GM23338 (cell line): Measurements from ENCODE around the gene PTH1R. TPM values are rescaled to one million over a fixed set of nuclear protein-coding genes. Genes with fewer than 3 reads are reported as not detected.

ENCODE experiments used
- ATAC-seq: fragments of 200-7000 bp; cut with Tn5 transposase; 3 replicates; pipeline ENCODE4 v1.9.1; 2020
- DNase-seq: peaks from one replicate; pipeline ENCODE4 v3.0.0-alpha.2; 2015; ENCODE audit warnings: low spot score
- H2AFZ ChIP-seq: fragments of 200-600 bp; sonication (generic); 2 replicates; pipeline ENCODE4 v1.8.0; 2016; ENCODE audit warnings: antibody characterized with exemption, mild to moderate bottlenecking, moderate library complexity
- H3F3A ChIP-seq: fragments of 200-600 bp; sonication (generic); replicated peaks from 2 replicates; pipeline ENCODE4 v1.8.0; 2017; ENCODE audit warnings: antibody characterized with exemption, mixed run types, low read depth
- H3K27ac ChIP-seq: fragments of 200-600 bp; sonication (generic); 2 replicates; pipeline ENCODE4 v1.6.1; 2016; ENCODE audit warnings: low read depth
- H3K27me3 ChIP-seq: fragments of 200-600 bp; sonication (generic); 2 replicates; pipeline ENCODE4 v1.8.0; 2016; ENCODE audit warnings: mild to moderate bottlenecking, mixed run types, moderate library complexity; ENCODE audit not compliant: insufficient read depth
- H3K36me3 ChIP-seq: fragments of 200-600 bp; sonication (generic); 2 replicates; pipeline ENCODE4 v1.8.0; 2016; ENCODE audit warnings: mild to moderate bottlenecking; ENCODE audit not compliant: insufficient read depth
- H3K4me1 ChIP-seq: fragments of 200-600 bp; sonication (generic); 2 replicates; pipeline ENCODE4 v1.8.0; 2016; ENCODE audit warnings: mild to moderate bottlenecking, moderate library complexity; ENCODE audit not compliant: insufficient read depth
- H3K4me2 ChIP-seq: fragments of 200-600 bp; sonication (generic); 2 replicates; pipeline ENCODE4 v1.7.1; 2017; ENCODE audit warnings: mixed run types
- H3K4me3 ChIP-seq: fragments of 200-600 bp; sonication (generic); 2 replicates; pipeline ENCODE4 v1.6.1; 2016; ENCODE audit warnings: mixed run types
- H3K79me2 ChIP-seq: fragments of 200-600 bp; sonication (generic); replicated peaks from 2 replicates; pipeline ENCODE4 v1.8.0; 2017; ENCODE audit warnings: mild to moderate bottlenecking; ENCODE audit not compliant: insufficient read depth
- H3K9me2 ChIP-seq: fragments of 200-600 bp; sonication (generic); 2 replicates; pipeline ENCODE4 v1.8.0; 2017; ENCODE audit not compliant: insufficient read depth
- H4K20me1 ChIP-seq: fragments of 200-600 bp; sonication (generic); replicated peaks from 2 replicates; pipeline ENCODE4 v1.8.0; 2017; ENCODE audit warnings: mild to moderate bottlenecking; ENCODE audit not compliant: insufficient read depth
- H3K27ac Mint-ChIP-seq: 2 replicates; pipeline ENCODE4 v1.8.0; 2020; ENCODE audit warnings: inconsistent platforms, mild to moderate bottlenecking, moderate library complexity, mixed read lengths
- H3K27me3 Mint-ChIP-seq: 3 replicates; pipeline ENCODE4 v1.8.0; 2022; ENCODE audit warnings: low read depth, mild to moderate bottlenecking, moderate library complexity, mixed read lengths, inconsistent platforms; ENCODE audit not compliant: insufficient read depth, poor library complexity
- H3K36me3 Mint-ChIP-seq: 3 replicates; pipeline ENCODE4 v1.8.0; 2021; ENCODE audit warnings: low read depth, mild to moderate bottlenecking, inconsistent platforms, moderate library complexity, mixed read lengths
- H3K4me1 Mint-ChIP-seq: 3 replicates; pipeline ENCODE4 v1.8.0; 2020; ENCODE audit warnings: mild to moderate bottlenecking, inconsistent platforms, mixed read lengths
- H3K4me3 Mint-ChIP-seq: 3 replicates; pipeline ENCODE4 v1.8.0; 2021; ENCODE audit warnings: moderate library complexity, mild to moderate bottlenecking, inconsistent platforms, mixed read lengths
- H3K9me3 Mint-ChIP-seq: 3 replicates; pipeline ENCODE4 v1.8.0; 2020; ENCODE audit warnings: moderate library complexity, mild to moderate bottlenecking, inconsistent platforms, mixed read lengths
- CREB1 ChIP-seq: fragments of 250-450 bp; sonication (Bioruptor Pico); IDR thresholded peaks from 2 replicates; pipeline ENCODE4 v1.5.0; 2020; ENCODE audit warnings: low read depth, mild to moderate bottlenecking, moderate library complexity
- CTCF ChIP-seq, 2 experiments: fragments of 200-600 bp in 1 of 2; sonication (generic) in 1 of 2; conservative IDR thresholded peaks; 2 replicates each; pipeline versions ENCODE4 v1.5.1 to v1.6.1; 2016 to 2017; ENCODE audit warnings: antibody characterized with exemption in 2 of 2, low read depth in 2 of 2, mild to moderate bottlenecking in 2 of 2, moderate library complexity in 1 of 2
- ETS1 ChIP-seq: IDR thresholded peaks from 2 replicates; pipeline ENCODE4 v1.6.1; 2016; ENCODE audit warnings: antibody characterized with exemption
- EZH2 ChIP-seq: fragments of 200-600 bp; sonication (generic); IDR thresholded peaks from one replicate; pipeline ENCODE4 v1.8.0; 2017; ENCODE audit warnings: antibody characterized with exemption, mild to moderate bottlenecking, low read depth; ENCODE audit not compliant: unreplicated experiment
- EZH2phosphoT487 ChIP-seq: fragments of 200-600 bp; sonication (generic); IDR thresholded peaks from one replicate; pipeline ENCODE4 v1.8.1; 2018; ENCODE audit warnings: antibody characterized with exemption; ENCODE audit not compliant: unreplicated experiment
- JUNB ChIP-seq: IDR thresholded peaks from one replicate; pipeline ENCODE4 v1.6.1; 2016; ENCODE audit warnings: antibody characterized with exemption; ENCODE audit not compliant: unreplicated experiment
- NANOG ChIP-seq: IDR thresholded peaks from 2 replicates; pipeline ENCODE4 v1.6.1; 2016; ENCODE audit warnings: antibody characterized with exemption, borderline replicate concordance
- POLR2AphosphoS5 ChIP-seq: IDR thresholded peaks from 2 replicates; pipeline ENCODE4 v1.6.1; 2016; ENCODE audit warnings: antibody characterized with exemption, low read depth
- REST ChIP-seq: IDR thresholded peaks from one replicate; pipeline ENCODE4 v1.6.1; 2018; ENCODE audit warnings: antibody characterized with exemption; ENCODE audit not compliant: unreplicated experiment
- STAT1 ChIP-seq: IDR thresholded peaks from one replicate; pipeline ENCODE4 v1.6.1; 2016; ENCODE audit warnings: antibody characterized with exemption; ENCODE audit not compliant: unreplicated experiment
- ZNF114 ChIP-seq: fragments of 250-450 bp; sonication (Bioruptor Pico); IDR thresholded peaks from 2 replicates; pipeline ENCODE4 v1.5.0; 2020; ENCODE audit warnings: mild to moderate bottlenecking, moderate library complexity
- ZNF331 ChIP-seq: fragments of 250-450 bp; sonication (Bioruptor Pico); IDR thresholded peaks from 2 replicates; pipeline ENCODE4 v1.5.0; 2020; ENCODE audit warnings: low read depth, mild to moderate bottlenecking, moderate library complexity
- ZNF462 ChIP-seq: fragments of 250-450 bp; sonication (Bioruptor Pico); IDR thresholded peaks from 2 replicates; pipeline ENCODE4 v1.5.0; 2020; ENCODE audit warnings: mild to moderate bottlenecking, moderate library complexity
- polyA plus RNA-seq: library from polyadenylated mRNA; unstranded; fragments of >200 nt; fragmentation: Nextera tagmentation; extraction: Ambion mirVana; gene quantifications from 2 replicates; pipeline ENCODE4 v1.2.1, GENCODE V29; 2016
- total RNA-seq: library from RNA; depleted of rRNA; stranded (reverse); fragments of >200 nt; shearing (Covaris generic); gene quantifications from 2 replicates; pipeline ENCODE4 v1.2.3, GENCODE V29; 2014

Gene PTH1R
- total and polyA plus RNA-seq, 2 experiments from 2014 or later = 1.3 to 1.9 TPM

- H3K4me3 ChIP-seq = no peak overlapping the region
- H3K27ac ChIP-seq = no peak overlapping the region
- H4K20me1 ChIP-seq = no peaks in the 10 kb centered on the region
- H3K4me2 ChIP-seq = no peak overlapping the region
- H3F3A ChIP-seq = no peaks in the 10 kb centered on the region
- H3K36me3 ChIP-seq = no peaks in the 10 kb centered on the region
- ATAC-seq (no peak), DNase-seq (no peak)
- H3K27me3 Mint-ChIP-seq = peaks cover 34% of the 10 kb centered on the region
- H2AFZ ChIP-seq = no peak overlapping the region
- H3K27ac Mint-ChIP-seq = no peak overlapping the region
- TF ChIP-seq POLR2AphosphoS5 = no peak
- no peak for TF ChIP-seq CTCF (conservative IDR thresholded peaks at IDR 0.05; ENCODE audit: low read depth in 2 of 2)
- TF ChIP-seq CREB1 (CRISPR knock-in tag) = no peak
- TF ChIP-seq REST = no peak
- TF ChIP-seq STAT1 = no peak
- no peak for TF ChIP-seq EZH2phosphoT487
- no peak for TF ChIP-seq ZNF114 (CRISPR knock-in tag)
- no peak for TF ChIP-seq EZH2
- no peak for TF ChIP-seq ZNF462 (CRISPR knock-in tag)
- TF ChIP-seq ETS1 = no peak
- TF ChIP-seq JUNB = no peak
- no peak for TF ChIP-seq ZNF331 (CRISPR knock-in tag)
- TF ChIP-seq NANOG = no peak
- no peaks in the 10 kb centered on the region for H3K9me2 ChIP-seq
- H3K79me2 ChIP-seq = no peaks in the 10 kb centered on the region
- H3K9me3 Mint-ChIP-seq = no peaks in the 10 kb centered on the region
- peaks cover 8% of the 10 kb centered on the region for H3K27me3 ChIP-seq
- H3K36me3 Mint-ChIP-seq = no peaks in the 10 kb centered on the region
- H3K4me3 Mint-ChIP-seq = no peak overlapping the region
- H3K4me1 ChIP-seq = no peaks in the 10 kb centered on the region
- peaks cover 11% of the 10 kb centered on the region for H3K4me1 Mint-ChIP-seq
Measured at GRCh38 chr3:46873521-46873920, 4.0 kb upstream of the PTH1R start.
